GM20000 (cell line): ENCODE results near the gene TSPYL6.
"Not testable (repeated sequence)": the region's sequence is repeated elsewhere in the genome, so short reads cannot be mapped to it uniquely, and the experiment has no call there.

ENCODE experiments used
- DNase-seq: peaks from one replicate; pipeline ENCODE4 v3.0.0; 2012; ENCODE audit warnings: low spot score
- TF ChIP-seq, protein P1 (sequence below): IDR thresholded peaks from 2 replicates; pipeline ENCODE4 v1.5.1; 2012; ENCODE audit warnings: mild to moderate bottlenecking, control low read depth; ENCODE audit errors: extremely low read depth, missing control alignments

The TSPYL6 gene

DNA sequence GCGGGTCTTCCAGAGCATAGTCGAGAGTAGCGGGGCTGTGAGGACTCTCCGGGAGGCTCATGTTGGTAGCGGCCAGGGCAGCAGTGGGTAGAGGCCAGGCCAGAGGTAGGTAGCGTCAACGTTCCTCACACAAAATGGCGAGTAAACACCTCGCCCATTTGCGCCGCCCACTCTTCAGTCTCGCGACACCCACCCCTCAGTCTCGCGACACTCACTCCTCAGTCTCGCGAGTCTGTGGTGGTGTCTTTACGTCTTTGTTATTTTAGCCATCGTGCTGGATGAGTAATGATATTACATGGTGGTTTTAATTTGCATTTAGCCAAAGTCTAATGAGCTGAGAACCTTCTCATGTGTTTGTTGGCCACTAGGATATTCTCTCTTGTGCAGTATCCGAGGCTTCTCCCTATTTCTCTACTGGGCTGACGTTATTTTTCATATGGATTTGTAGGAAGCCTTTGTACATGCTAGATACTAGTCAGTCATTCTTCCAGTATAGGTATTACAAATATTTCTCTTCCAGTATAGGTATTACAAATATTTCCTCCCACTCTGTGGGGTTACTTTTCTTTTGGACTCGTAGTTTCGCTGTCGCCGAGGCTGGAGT lies at the start of gene TSPYL6:
Gene TSPYL6 (minus strand): TSS at position 139 of the 604 bp plus-strand sequence. CDS start 78 bp downstream, at position 61.
- no peak for DNase-seq
- TF ChIP-seq, protein P1, sequence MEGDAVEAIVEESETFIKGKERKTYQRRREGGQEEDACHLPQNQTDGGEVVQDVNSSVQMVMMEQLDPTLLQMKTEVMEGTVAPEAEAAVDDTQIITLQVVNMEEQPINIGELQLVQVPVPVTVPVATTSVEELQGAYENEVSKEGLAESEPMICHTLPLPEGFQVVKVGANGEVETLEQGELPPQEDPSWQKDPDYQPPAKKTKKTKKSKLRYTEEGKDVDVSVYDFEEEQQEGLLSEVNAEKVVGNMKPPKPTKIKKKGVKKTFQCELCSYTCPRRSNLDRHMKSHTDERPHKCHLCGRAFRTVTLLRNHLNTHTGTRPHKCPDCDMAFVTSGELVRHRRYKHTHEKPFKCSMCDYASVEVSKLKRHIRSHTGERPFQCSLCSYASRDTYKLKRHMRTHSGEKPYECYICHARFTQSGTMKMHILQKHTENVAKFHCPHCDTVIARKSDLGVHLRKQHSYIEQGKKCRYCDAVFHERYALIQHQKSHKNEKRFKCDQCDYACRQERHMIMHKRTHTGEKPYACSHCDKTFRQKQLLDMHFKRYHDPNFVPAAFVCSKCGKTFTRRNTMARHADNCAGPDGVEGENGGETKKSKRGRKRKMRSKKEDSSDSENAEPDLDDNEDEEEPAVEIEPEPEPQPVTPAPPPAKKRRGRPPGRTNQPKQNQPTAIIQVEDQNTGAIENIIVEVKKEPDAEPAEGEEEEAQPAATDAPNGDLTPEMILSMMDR, result no peak

DNA sequence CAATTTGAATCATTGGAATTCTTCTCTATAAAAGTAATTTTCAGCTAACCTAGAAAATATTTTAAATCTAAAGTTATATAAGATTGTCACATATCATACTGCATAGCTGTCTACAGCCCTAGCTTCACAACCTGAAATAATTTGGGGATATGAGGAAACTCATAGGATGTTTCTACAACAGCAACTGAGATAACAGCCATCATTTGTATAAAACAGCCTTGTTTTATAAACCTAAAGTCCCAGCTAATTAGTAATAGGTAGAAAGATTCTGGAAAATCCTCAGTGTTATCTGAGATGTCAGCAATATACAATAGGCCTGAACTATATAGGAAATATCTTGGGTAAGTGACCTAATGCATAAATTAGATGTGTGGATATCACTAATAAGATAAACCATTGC lies 47.6 kb upstream of the TSPYL6 start:
- TF ChIP-seq, protein P1, result no peak

DNA sequence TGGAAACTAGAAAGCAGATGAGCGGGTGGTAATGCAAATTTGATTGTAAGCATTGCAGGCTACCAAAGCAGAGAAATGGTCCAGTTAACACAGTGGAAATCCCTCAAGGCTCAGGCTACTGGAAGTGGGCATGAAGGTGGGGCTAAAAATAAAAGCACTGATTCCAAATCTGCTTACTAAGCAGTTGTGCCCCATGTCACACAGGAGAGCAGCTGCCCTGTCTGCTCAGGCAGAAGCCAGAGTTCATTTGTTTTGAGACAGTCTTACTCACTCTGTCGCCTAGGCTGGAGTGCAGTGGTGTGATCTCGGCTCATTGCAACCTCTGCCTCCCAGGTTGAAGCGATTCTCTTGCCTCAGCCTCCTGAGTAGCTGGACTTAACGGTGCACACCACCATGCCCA lies 42.5 kb upstream of the TSPYL6 start:
- TF ChIP-seq, protein P1, result no peak
- DNase-seq, result no peak

More for the DNA sequence above, 47.6 kb upstream of the TSPYL6 start:
- DNase-seq, result no peak

DNA sequence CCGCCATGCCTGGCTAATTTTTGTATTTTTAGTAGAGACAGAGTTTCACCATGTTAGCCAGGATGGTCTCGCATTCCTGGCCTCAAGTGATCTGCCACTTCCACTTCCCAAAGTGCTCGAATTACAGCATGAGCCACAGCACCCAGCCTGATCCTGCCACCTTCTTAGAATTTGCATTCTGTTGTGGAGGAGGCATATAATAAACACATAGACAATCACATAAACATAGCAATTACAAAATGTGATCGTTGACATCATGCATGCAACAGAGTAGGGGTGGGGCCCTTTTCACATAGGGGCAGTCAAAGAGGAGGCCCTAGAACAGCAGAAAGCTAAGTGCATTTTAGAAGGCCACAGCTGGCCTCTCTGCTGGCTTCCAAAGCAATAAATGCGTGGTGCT lies 39.9 kb upstream of the TSPYL6 start:
- no peak for DNase-seq
- TF ChIP-seq, protein P1, result no peak

DNA sequence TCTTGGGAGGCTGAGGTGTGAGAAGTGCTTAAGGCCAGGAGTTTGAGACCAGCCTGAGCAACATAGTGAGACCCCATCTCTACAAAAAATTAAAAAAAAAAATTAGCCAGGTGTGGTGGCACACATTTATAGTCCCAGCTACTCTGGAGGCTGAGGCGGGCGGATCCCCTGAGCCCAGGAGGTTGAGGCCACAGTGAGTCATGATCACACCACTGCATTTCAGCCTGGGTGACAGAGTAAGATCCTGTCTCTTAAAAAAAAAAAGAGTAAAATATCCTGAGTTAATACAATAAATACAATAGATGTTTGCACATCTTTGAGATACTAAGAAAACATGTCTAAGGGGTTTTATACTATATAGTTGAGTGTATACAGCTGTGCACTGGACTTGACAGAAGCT lies 38.6 kb upstream of the TSPYL6 start:
- DNase-seq, result not testable (repeated sequence)

DNA sequence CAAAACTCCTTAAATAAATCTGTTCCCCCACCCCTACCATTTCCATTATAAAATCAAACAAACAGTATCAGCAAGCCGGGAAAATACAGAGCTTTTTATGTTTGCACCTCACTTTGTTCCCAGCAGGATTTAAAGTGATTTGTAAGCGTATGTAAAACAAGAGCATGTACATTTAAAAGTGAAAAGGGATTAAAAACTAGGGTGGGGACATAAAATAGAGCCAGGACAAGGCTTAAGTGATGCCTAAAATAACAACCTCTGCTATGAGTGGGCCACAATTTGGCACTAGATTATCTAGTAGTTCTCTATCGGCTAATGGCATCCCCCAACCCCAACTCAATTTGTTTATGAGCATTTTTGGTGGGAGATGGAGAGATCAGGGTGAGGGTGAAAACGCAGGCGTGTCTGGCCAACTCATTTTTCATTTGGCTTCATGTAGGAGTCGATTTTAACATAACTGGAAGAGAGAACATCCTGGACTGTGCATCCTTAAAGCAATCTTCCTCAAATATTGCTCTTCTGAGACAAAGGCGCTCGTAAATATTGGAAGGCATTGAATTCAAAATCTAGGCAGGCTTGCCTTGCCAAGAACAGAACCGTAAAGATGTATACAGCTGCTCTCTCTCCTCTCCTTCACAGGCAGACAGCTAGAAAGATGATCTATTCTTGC lies 34.5 kb upstream of the TSPYL6 start:
- TF ChIP-seq, protein P1, result no peak
- DNase-seq, result no peak

DNA sequence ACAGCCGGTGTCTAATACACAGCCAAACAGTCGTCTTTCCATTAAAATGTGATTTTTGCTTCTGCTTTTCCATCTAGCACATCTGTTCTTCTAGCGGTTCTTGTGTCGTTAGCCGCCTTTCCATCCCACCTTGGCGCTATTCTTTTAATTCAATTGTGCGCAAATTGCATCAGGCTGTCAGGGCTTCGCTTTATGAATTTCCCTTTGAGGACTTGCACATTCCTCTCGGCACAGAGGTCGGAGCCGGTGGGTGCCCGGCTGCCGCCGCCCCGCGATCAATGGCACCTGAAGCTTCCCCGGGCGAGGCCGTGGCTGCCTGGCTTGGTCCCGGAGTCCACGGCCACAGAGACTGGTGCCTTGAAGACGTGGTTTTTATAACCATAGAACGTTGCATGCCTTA lies 33.9 kb upstream of the TSPYL6 start:
- TF ChIP-seq, protein P1, result no peak
- DNase-seq, result no peak

DNA sequence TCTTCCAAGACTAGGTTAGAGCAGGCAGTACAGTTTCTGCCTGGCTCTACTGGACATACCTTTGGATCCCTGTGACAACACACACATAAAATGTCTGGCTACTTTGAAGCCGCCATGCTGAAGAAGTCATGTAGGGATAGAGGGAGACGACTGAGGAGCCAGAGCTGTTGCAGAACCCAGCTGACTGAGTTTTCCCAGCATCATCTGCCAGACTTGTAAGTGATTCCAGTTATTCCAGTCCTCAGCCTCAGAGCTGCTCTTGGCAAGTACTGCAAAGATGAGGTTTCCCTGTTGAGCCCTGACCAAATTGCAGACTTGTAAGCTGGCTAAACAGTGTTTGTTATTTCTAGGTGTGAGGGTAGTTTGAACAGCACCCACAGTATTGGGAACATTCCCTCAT lies 31.5 kb upstream of the TSPYL6 start:
- no peak for DNase-seq
- TF ChIP-seq, protein P1, result no peak
